K562 (cell line): ENCODE results near the gene TUBA1A. TPM values are rescaled to one million over a fixed set of nuclear protein-coding genes. Genes with fewer than 3 reads are reported as not detected.

Source experiments
- ARID4B ChIP-seq: sonication (generic); formaldehyde crosslinking; IDR thresholded peaks from 2 replicates; pipeline ENCODE4 v1.8.0; 2022; ENCODE audit warnings: mild to moderate bottlenecking, missing genetic modification reagents
- CREB5 ChIP-seq: fragments of 250-450 bp; sonication (Bioruptor Pico); IDR thresholded peaks from 2 replicates; pipeline ENCODE4 v1.5.0; 2020; ENCODE audit warnings: mild to moderate bottlenecking
- FOXA3 ChIP-seq, 2 experiments: fragments of 450-650 bp in 1 of 2; sonication (generic) in 1 of 2; formaldehyde crosslinking; IDR thresholded peaks in 1 of 2; conservative IDR thresholded peaks in 1 of 2; 2 replicates each; pipeline versions ENCODE4 v1.4.0 to v1.8.0; 2020 to 2022; ENCODE audit warnings: mild to moderate bottlenecking in 2 of 2, missing genetic modification reagents in 1 of 2
- ILK ChIP-seq: fragments of 450-650 bp; IDR thresholded peaks from 2 replicates; pipeline ENCODE4 v1.6.1; 2016; ENCODE audit warnings: missing genetic modification characterization, low read depth, mild to moderate bottlenecking, missing compliant biosample characterization, moderate library complexity, borderline replicate concordance
- NCOA4 ChIP-seq: fragments of 450-650 bp; IDR thresholded peaks from 2 replicates; pipeline ENCODE4 v1.6.1; 2018; ENCODE audit warnings: mild to moderate bottlenecking; ENCODE audit not compliant: partially characterized antibody
- PHB2 ChIP-seq: fragments of 450-650 bp; IDR thresholded peaks from 2 replicates; pipeline ENCODE4 v1.6.1; 2017; ENCODE audit warnings: low read depth
- PML ChIP-seq: IDR thresholded peaks from 2 replicates; pipeline ENCODE4 v1.6.1; 2012; ENCODE audit warnings: low read length, inconsistent platforms
- RBFOX2 ChIP-seq: fragments of 200-400 bp; formaldehyde crosslinking; IDR thresholded peaks from 2 replicates; pipeline ENCODE4 v1.6.1; 2017; ENCODE audit warnings: low read depth, mild to moderate bottlenecking, low read length, moderate library complexity
- USF2 ChIP-seq: sonication (generic); formaldehyde crosslinking; IDR thresholded peaks from 2 replicates; pipeline ENCODE4 v1.5.0; 2020; ENCODE audit warnings: missing genetic modification reagents
- ZBTB11 ChIP-seq, 3 experiments: fragments of 200-800 bp in 1 of 3; fragments of 250-450 bp in 1 of 3; fragments of 450-650 bp in 1 of 3; sonication (Bioruptor Pico) in 1 of 3; sonication (Bioruptor generic) in 1 of 3; formaldehyde crosslinking in 1 of 3; IDR thresholded peaks; 2 replicates each; pipeline versions ENCODE4 v1.6.1 to v1.8.0; 2016 to 2022; ENCODE audit warnings: mild to moderate bottlenecking in 2 of 3, missing genetic modification characterization in 2 of 3, missing compliant biosample characterization in 1 of 3, moderate library complexity in 1 of 3
- ZNF41 ChIP-seq: fragments of 250-450 bp; sonication (Bioruptor Pico); conservative IDR thresholded peaks from 2 replicates; pipeline ENCODE4 v1.4.0; 2020; ENCODE audit warnings: mild to moderate bottlenecking
- ZNF518B ChIP-seq: fragments of 250-450 bp; sonication (Bioruptor Pico); IDR thresholded peaks from 2 replicates; pipeline ENCODE4 v1.5.0; 2021; ENCODE audit warnings: mild to moderate bottlenecking, moderate library complexity
- polyA plus RNA-seq, 8 experiments: library from polyadenylated mRNA; depleted of rRNA in 4 of 8; stranded (reverse) in 5 of 8; unstranded in 3 of 8; fragments of >200 nt; fragmentation: Nextera tagmentation in 2 of 8; fragmentation: Illumina TruSeq in 1 of 8; extraction: Ambion mirVana in 2 of 8; extraction: Trizol in 1 of 8; gene quantifications; 2 replicates each; pipeline versions ENCODE4 v1.2.1 to v1.2.3, GENCODE V29; 2011 to 2014; ENCODE audit warnings: inconsistent platforms in 1 of 8, missing spikeins in 1 of 8
- total RNA-seq, 7 experiments: library from RNA; depleted of rRNA in 6 of 7; stranded (reverse); fragments of >200 nt in 6 of 7; fragmentation: Illumina TruSeq in 2 of 7; extraction: Trizol in 2 of 7; gene quantifications; 2 replicates each; pipeline versions ENCODE4 v1.2.1 to v1.2.3, GENCODE V29; 2011 to 2021; ENCODE audit warnings: low replicate concordance in 1 of 7

Gene TUBA1A
- total and polyA plus RNA-seq, 9 of the 15 experiments (the other 6 are each of a cell fraction or from before 2014, with no cell fraction given) = 7.4 to 45.1 (median 11.9) TPM

GRCh38 chr12:49200919-49201594 is 12.2 kb upstream of the TUBA1A start (continued):
- no peak for TF ChIP-seq FOXA3 (CRISPR knock-in tag; conservative IDR thresholded peaks at IDR 0.05 in 1 of 2, IDR thresholded peaks at IDR 0.05 in 1 of 2)
- no peak for TF ChIP-seq ZBTB11 (CRISPR knock-in tag; IDR thresholded peaks at IDR 0.05)
- no peak for TF ChIP-seq ZNF518B (CRISPR knock-in tag)
- TF ChIP-seq USF2 = no peak
- TF ChIP-seq PHB2 = no peak
- no peak for TF ChIP-seq RBFOX2
- no peak for TF ChIP-seq ARID4B (CRISPR knock-in tag)
- TF ChIP-seq PML = no peak
- TF ChIP-seq NCOA4 = no peak
- no peak for TF ChIP-seq CREB5 (CRISPR knock-in tag)
- no peak for TF ChIP-seq ZNF41
- TF ChIP-seq ILK (tag) = no peak
